Measurements from ENCODE around the gene GALNT5. TPM values are rescaled to one million over a fixed set of nuclear protein-coding genes. Genes with fewer than 3 reads are reported as not detected.
A peak's percentile ranks its signal among the peaks of the same experiment; 100 is the strongest.

Gene GALNT5
- total RNA-seq, 1 donor from 2014 or later: not detected

GRCh38 chr2:157281316-157281715, 23.8 kb downstream of the GALNT5 start:
- no peak overlapping the region for H3K27ac Mint-ChIP-seq
- peaks cover 16% of the 10 kb centered on the region for H3K9me3 Mint-ChIP-seq
- intact Hi-C loops (cut with micrococcal nuclease): no loop called here
- no peak overlapping the region for H3K4me3 Mint-ChIP-seq
- H3K36me3 Mint-ChIP-seq (ENCODE audit: low read depth): no peaks in the 10 kb centered on the region
- H3K27me3 Mint-ChIP-seq: peaks cover 23% of the 10 kb centered on the region
- DNase-seq: no peak
- H3K4me1 Mint-ChIP-seq: peaks cover 3% of the 10 kb centered on the region

GRCh38 chr2:157283468-157283867, 26.0 kb downstream of the GALNT5 start:
- H3K36me3 Mint-ChIP-seq (ENCODE audit: low read depth): no peaks in the 10 kb centered on the region
- intact Hi-C loops (cut with micrococcal nuclease): no loop called here

DNA sequence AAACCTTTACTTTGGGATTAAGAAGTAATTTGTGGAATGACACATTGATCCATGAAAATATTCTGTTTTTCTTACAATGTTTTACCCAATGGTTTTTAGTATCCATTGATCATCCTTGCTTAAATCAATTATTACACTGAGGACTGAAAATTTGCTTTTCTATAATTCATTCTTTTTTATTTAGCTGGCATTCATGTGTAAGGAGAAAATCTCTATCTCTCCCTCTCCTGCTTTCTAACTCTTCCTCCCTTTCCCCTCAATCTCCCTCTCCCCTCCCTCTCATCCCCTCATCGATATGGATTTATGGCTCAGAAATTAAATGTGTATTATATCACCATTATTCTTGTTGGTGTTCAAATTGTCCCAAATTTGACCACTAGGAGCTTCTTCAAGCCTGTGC, 29.7 kb downstream of the GALNT5 start:
- H3K4me1 Mint-ChIP-seq: no peaks in the 10 kb centered on the region
- no peak overlapping the region for H3K27ac Mint-ChIP-seq
- DNase-seq: no peak
- no peaks in the 10 kb centered on the region for H3K36me3 Mint-ChIP-seq (ENCODE audit: low read depth)
- H3K9me3 Mint-ChIP-seq: no peaks in the 10 kb centered on the region
- H3K27me3 Mint-ChIP-seq: peaks cover 14% of the 10 kb centered on the region
- H3K4me3 Mint-ChIP-seq: no peak overlapping the region
- intact Hi-C loops (cut with micrococcal nuclease): no loop called here

More at GRCh38 chr2:157283468-157283867, 26.0 kb downstream of the GALNT5 start:
- H3K4me1 Mint-ChIP-seq: peaks cover 3% of the 10 kb centered on the region
- peaks cover 11% of the 10 kb centered on the region for H3K9me3 Mint-ChIP-seq
- no peak overlapping the region for H3K27ac Mint-ChIP-seq
- peaks cover 18% of the 10 kb centered on the region for H3K27me3 Mint-ChIP-seq
- DNase-seq: no peak
- no peak overlapping the region for H3K4me3 Mint-ChIP-seq

- Mint-ChIP-seq H3K4me1 (peaks cover 3% of the 10 kb centered on the region), H3K4me3 (no peak overlapping the region), H3K9me3 (no peaks in the 10 kb centered on the region), H3K27me3 (peaks cover 11% of the 10 kb centered on the region), H3K36me3 (ENCODE audit: low read depth) (no peaks in the 10 kb centered on the region), H3K27ac (no peak overlapping the region)
- intact Hi-C loops (cut with micrococcal nuclease): no loop called here
- no peak for DNase-seq
These were observed 33.0 kb downstream of the GALNT5 start for GRCh38 chr2:157290525-157290924.

GRCh38 chr2:157291018-157291417, 33.5 kb downstream of the GALNT5 start:
- Mint-ChIP-seq H3K27me3 (peaks cover 11% of the 10 kb centered on the region), H3K27ac (no peak overlapping the region), H3K36me3 (ENCODE audit: low read depth) (no peaks in the 10 kb centered on the region), H3K9me3 (no peaks in the 10 kb centered on the region), H3K4me1 (peaks cover 3% of the 10 kb centered on the region), H3K4me3 (no peak overlapping the region)
- no peak for DNase-seq
- intact Hi-C loops (cut with micrococcal nuclease): no loop called here

DNA sequence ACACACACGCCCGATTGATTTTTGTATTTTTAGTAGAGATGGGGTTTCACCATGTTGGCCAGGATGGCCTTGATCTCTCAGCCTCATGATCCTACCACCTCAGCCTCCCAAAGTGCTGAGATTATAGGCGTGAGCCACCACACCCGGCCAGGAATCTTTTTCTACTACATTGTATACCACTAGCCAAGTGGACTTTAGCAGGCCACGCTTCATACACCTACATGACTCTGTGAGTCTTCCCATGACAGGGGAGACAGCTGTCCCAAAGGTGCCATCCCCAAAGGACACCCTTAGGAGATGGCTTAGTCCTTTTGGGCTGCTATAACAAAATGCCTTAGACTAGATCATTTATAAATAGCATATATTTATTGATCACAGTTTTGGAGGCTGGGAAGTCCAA, 35.3 kb downstream of the GALNT5 start:
- Mint-ChIP-seq H3K27ac (no peak overlapping the region), H3K9me3 (no peaks in the 10 kb centered on the region), H3K27me3 (peaks cover 8% of the 10 kb centered on the region), H3K4me1 (peaks cover 3% of the 10 kb centered on the region), H3K4me3 (no peak overlapping the region), H3K36me3 (ENCODE audit: low read depth) (no peaks in the 10 kb centered on the region)
- no peak for DNase-seq
- intact Hi-C loops (cut with micrococcal nuclease): no loop called here

- no peak for DNase-seq
- Mint-ChIP-seq H3K36me3 (ENCODE audit: low read depth) (no peaks in the 10 kb centered on the region), H3K27me3 (peaks cover 14% of the 10 kb centered on the region), H3K9me3 (no peaks in the 10 kb centered on the region), H3K27ac (no peak overlapping the region), H3K4me1 (peaks cover 3% of the 10 kb centered on the region), H3K4me3 (no peak overlapping the region)
- intact Hi-C loops (cut with micrococcal nuclease): no loop called here
These were observed 39.0 kb downstream of the GALNT5 start for GRCh38 chr2:157296490-157296889.

DNA sequence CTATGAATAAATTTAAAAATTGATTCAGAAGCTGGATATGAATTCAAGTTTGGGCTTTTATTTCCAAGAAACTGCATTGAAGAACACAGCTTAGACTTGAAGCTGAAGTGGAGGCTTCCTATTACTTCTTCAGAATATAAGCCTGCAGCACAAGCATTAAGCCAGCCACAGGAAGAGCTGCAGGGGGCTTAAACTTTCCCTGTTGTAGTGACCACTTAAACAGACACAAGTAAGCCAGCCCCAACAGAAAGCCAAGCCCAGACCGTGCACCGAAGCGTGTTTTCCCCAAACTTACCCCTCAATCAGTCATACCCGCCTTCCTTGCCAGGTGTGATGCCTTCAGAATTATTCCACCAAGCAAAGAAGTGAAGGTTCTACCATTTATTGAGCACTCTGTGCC, 39.5 kb downstream of the GALNT5 start:
- H3K4me1 Mint-ChIP-seq: peaks cover 3% of the 10 kb centered on the region
- intact Hi-C loops (cut with micrococcal nuclease): no loop called here
- no peaks in the 10 kb centered on the region for H3K36me3 Mint-ChIP-seq (ENCODE audit: low read depth)
- peaks cover 16% of the 10 kb centered on the region for H3K27me3 Mint-ChIP-seq
- no peak overlapping the region for H3K27ac Mint-ChIP-seq
- no peak for DNase-seq
- no peak overlapping the region for H3K4me3 Mint-ChIP-seq
- H3K9me3 Mint-ChIP-seq: no peaks in the 10 kb centered on the region

DNA sequence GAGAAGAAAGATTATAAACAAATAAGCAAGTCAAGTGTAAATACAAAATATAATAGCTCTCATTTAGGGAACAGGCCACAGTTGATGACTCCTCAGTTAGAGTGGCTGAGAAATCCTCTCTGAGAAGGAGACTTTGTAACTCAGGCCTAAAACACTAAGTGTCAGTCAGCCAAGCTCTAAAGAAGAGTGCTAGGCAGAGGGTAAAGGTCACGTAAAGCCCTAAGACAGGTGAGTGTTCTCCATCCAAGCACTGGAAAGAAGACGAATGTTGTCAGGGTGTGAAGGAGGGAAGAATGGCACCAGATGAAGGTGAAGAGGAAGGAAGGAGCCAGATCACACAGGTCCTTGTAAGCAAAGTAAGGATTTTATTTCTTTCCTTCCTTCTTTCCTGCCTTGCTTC, 43.8 kb downstream of the GALNT5 start:
- no peaks in the 10 kb centered on the region for H3K9me3 Mint-ChIP-seq
- DNase-seq: no peak
- intact Hi-C loops (cut with micrococcal nuclease): loop anchor here (10.0 kb wide), 3 partner anchors 323 to 1453 kb away; partner anchors contain the start of gene ACVR1C
- H3K27me3 Mint-ChIP-seq: peaks cover 22% of the 10 kb centered on the region
- H3K36me3 Mint-ChIP-seq (ENCODE audit: low read depth): no peaks in the 10 kb centered on the region
- no peak overlapping the region for H3K4me3 Mint-ChIP-seq
- H3K27ac Mint-ChIP-seq: no peak overlapping the region
- peaks cover 5% of the 10 kb centered on the region for H3K4me1 Mint-ChIP-seq

DNA sequence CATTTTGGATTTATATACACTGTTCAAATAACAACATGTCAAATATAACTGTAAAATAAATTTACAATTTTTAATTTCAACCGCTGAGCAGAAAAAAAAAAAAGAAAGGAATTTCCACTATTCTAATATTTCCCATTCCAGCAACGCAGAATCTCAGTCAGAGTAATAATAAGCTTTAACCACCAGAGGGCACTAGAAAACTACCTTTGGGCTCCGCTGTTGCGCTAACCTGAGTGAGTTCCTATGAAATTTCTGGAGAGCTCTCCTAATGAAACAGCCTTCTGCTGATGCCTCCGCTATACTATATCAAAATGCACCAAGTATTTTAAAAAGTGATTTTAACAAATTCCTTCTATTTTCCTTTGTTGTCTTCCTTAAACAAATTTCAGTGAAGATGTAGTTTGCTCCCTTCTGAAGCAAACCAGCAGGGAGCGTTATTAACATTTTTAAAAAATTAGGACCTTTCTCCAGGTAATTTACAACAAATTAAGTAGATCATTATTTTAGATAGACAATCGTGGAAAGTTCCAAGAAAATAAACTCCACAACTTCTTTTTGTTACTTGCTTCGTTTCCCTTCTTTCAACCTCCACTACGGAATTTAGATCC, 45.1 kb downstream of the GALNT5 start:
- H3K4me3 Mint-ChIP-seq: no peak overlapping the region
- intact Hi-C loops (cut with micrococcal nuclease): loop anchor here (1.0 to 10.0 kb wide), 8 partner anchors 24 to 1452 kb away; partner anchors contain the start of gene ACVR1C
- H3K9me3 Mint-ChIP-seq: no peaks in the 10 kb centered on the region
- H3K36me3 Mint-ChIP-seq (ENCODE audit: low read depth): no peaks in the 10 kb centered on the region
- H3K4me1 Mint-ChIP-seq: peaks cover 13% of the 10 kb centered on the region
- peaks cover 19% of the 10 kb centered on the region for H3K27me3 Mint-ChIP-seq
- no peak overlapping the region for H3K27ac Mint-ChIP-seq
- peak; percentile 82 for DNase-seq

DNA sequence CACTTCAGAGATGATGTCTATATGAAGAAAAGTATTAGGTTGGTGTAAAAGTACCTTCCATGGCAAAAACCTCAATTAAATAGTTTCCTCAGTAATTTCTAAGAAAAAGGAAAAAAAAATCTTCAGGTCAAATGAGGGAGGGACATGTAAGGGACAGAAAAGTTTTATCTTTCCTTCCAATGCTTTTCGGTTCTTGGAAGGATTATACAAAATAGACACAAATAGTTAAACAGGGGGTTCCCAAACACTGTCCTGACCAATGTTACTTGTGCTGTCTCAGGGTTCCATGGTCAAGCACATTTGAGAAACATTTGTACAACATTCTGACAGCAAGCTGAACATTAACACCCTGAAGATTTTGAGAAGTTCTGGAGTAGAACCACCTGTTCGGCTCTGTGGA, 46.1 kb downstream of the GALNT5 start:
- H3K27ac Mint-ChIP-seq: no peak overlapping the region
- no peaks in the 10 kb centered on the region for H3K9me3 Mint-ChIP-seq
- no peaks in the 10 kb centered on the region for H3K36me3 Mint-ChIP-seq (ENCODE audit: low read depth)
- DNase-seq: no peak
- peaks cover 17% of the 10 kb centered on the region for H3K27me3 Mint-ChIP-seq
- peaks cover 13% of the 10 kb centered on the region for H3K4me1 Mint-ChIP-seq
- intact Hi-C loops (cut with micrococcal nuclease): loop anchor here (2.0 to 10.0 kb wide), 5 partner anchors 23 to 1451 kb away; partner anchors contain the start of gene ACVR1C
- H3K4me3 Mint-ChIP-seq: no peak overlapping the region

DNA sequence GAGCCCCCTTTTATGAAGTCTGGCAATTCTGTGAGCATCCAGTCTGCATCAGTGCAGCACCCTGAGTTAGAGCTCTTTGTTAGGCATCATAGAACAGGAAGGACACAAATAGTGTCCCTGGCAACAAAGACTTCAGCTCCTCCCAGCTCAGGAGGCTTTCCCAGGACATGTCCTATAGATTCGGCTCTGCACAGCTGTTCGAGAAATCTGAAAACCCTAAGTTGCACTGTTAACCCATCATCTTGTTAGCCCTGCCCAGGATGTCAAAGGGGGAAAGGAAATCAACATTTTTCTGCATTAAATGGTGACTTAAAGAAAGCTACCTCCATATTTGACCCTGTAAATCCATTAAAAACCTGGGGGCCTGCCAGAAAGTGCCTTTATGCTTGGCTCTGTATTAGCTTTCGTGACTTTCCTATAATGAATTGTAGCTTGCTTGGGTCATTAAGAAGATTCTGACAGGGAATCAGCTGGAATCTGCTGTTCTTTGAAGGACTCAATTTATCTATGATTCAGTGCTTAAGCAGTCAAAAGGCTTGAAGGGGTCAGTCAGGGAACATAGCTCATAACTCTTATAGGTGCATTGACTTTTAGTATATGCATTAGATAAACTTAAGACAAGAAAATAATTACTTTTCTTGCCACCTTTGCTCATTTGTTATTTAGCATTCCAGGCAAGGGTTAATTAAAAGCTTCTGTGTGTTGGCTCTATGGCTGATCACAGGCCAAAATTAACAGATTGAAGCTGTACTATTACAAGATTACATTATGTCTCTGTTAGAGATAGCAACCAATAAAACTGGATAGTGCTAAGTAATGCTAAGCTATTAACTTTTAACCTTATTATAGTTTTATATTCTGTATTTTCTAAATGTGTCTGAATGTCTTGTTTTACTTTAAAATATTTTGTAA, 47.6 kb downstream of the GALNT5 start:
- Mint-ChIP-seq H3K27ac (no peak overlapping the region), H3K4me1 (peaks cover 14% of the 10 kb centered on the region), H3K4me3 (no peak overlapping the region), H3K27me3 (peaks cover 13% of the 10 kb centered on the region), H3K36me3 (ENCODE audit: low read depth) (no peaks in the 10 kb centered on the region), H3K9me3 (no peaks in the 10 kb centered on the region)
- intact Hi-C loops (cut with micrococcal nuclease): loop anchor here (10.0 kb wide), 3 partner anchors 320 to 1450 kb away; partner anchors contain the start of gene ACVR1C
- no peak for DNase-seq

- no peak overlapping the region for H3K27ac Mint-ChIP-seq
- no peaks in the 10 kb centered on the region for H3K9me3 Mint-ChIP-seq
- H3K27me3 Mint-ChIP-seq: peaks cover 11% of the 10 kb centered on the region
- H3K36me3 Mint-ChIP-seq (ENCODE audit: low read depth): no peaks in the 10 kb centered on the region
- DNase-seq: no peak
- peaks cover 14% of the 10 kb centered on the region for H3K4me1 Mint-ChIP-seq
- no peak overlapping the region for H3K4me3 Mint-ChIP-seq
- intact Hi-C loops (cut with micrococcal nuclease): loop anchor here (10.0 kb wide), 3 partner anchors 319 to 1449 kb away; partner anchors contain the start of gene ACVR1C
These were observed 48.2 kb downstream of the GALNT5 start for GRCh38 chr2:157305723-157306110.

DNA sequence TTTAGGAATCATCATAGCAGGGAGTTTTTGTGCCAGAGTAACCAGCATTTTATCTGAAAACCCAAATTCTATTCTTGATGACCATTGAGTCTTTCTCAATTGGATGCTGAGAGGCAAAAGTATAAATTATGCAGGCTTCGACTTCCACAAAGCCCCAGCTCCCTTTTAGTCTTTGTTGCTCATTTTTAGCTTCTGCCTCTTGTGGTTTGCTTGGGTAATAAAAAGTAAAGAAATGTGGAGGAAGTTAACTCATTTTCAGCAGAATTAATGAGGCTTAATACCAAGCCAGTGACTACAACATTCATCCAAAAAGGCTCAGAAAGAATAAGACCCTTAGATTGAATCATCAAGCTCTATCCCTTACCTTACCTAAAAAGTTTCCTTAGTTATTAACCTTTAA, 49.5 kb downstream of the GALNT5 start:
- Mint-ChIP-seq H3K36me3 (ENCODE audit: low read depth) (no peaks in the 10 kb centered on the region), H3K27ac (no peak overlapping the region), H3K4me1 (peaks cover 14% of the 10 kb centered on the region), H3K27me3 (peaks cover 6% of the 10 kb centered on the region), H3K9me3 (no peaks in the 10 kb centered on the region), H3K4me3 (no peak overlapping the region)
- intact Hi-C loops (cut with micrococcal nuclease): loop anchor here (10.0 kb wide), 3 partner anchors 318 to 1448 kb away; partner anchors contain the start of gene ACVR1C
- DNase-seq: no peak
